Mesenchymal stem cell (in vitro differentiated cells and primary cell): ENCODE data around the gene SRGAP3.

Experiments used
- DNase-seq: peaks from one replicate; pipeline ENCODE4 v3.0.0-alpha.2; 2013
- H2AFZ ChIP-seq: one replicate; pipeline ENCODE4 v1.6.1; 2013; ENCODE audit warnings: low read depth, mild to moderate bottlenecking, control low read depth, inconsistent platforms, low read length, moderate library complexity
- H2AK5ac ChIP-seq: 2 replicates; pipeline ENCODE4 v1.6.1; 2013; ENCODE audit warnings: low read length, moderate library complexity, mild to moderate bottlenecking, inconsistent platforms; ENCODE audit not compliant: severe bottlenecking
- H2BK120ac ChIP-seq: one replicate; pipeline ENCODE4 v1.6.1; 2013; ENCODE audit warnings: low read depth, mild to moderate bottlenecking, inconsistent platforms, low read length, moderate library complexity
- H2BK12ac ChIP-seq, 2 experiments: one replicate each; pipeline ENCODE4 v1.6.1; 2013; ENCODE audit warnings: inconsistent platforms in 2 of 2, low read length in 2 of 2, mild to moderate bottlenecking in 2 of 2, moderate library complexity in 2 of 2, control low read depth in 1 of 2
- H2BK15ac ChIP-seq: one replicate; pipeline ENCODE4 v1.6.1; 2013; ENCODE audit warnings: mild to moderate bottlenecking, low read depth, inconsistent platforms; ENCODE audit not compliant: poor library complexity, severe bottlenecking
- H2BK5ac ChIP-seq: 2 replicates; pipeline ENCODE4 v1.6.1; 2013; ENCODE audit warnings: low read depth, mild to moderate bottlenecking, low read length, control low read depth, inconsistent platforms; ENCODE audit not compliant: poor library complexity, severe bottlenecking
- H3K14ac ChIP-seq, 2 experiments: one replicate each; pipeline ENCODE4 v1.6.1; 2013; ENCODE audit warnings: inconsistent platforms in 2 of 2, low read length in 2 of 2, control low read depth in 1 of 2, mild to moderate bottlenecking in 1 of 2, moderate library complexity in 1 of 2
- H3K18ac ChIP-seq, 2 experiments: one replicate each; pipeline ENCODE4 v1.6.1; 2013; ENCODE audit warnings: inconsistent platforms in 2 of 2, low read length in 2 of 2, control low read depth in 1 of 2, low read depth in 1 of 2, mild to moderate bottlenecking in 1 of 2
- H3K23ac ChIP-seq, 2 experiments: one replicate each; pipeline ENCODE4 v1.6.1; 2013; ENCODE audit warnings: inconsistent platforms in 2 of 2, low read length in 2 of 2, mild to moderate bottlenecking in 2 of 2, moderate library complexity in 2 of 2, control low read depth in 1 of 2
- H3K27ac ChIP-seq: 2 replicates; pipeline ENCODE4 v1.5.1; 2013; ENCODE audit warnings: mild to moderate bottlenecking, moderate library complexity, low read length, control low read depth, inconsistent platforms; ENCODE audit not compliant: poor library complexity, severe bottlenecking
- H3K27me3 ChIP-seq, 2 experiments: 2 replicates each; pipeline versions ENCODE4 v1.6.1 to v1.7.0; 2013; ENCODE audit warnings: low read length in 2 of 2, mild to moderate bottlenecking in 2 of 2, moderate library complexity in 2 of 2, control low read depth in 1 of 2, inconsistent platforms in 1 of 2; ENCODE audit not compliant: control insufficient read depth in 1 of 2, insufficient read depth in 1 of 2
- H3K36me3 ChIP-seq, 2 experiments: 2 replicates each; pipeline versions ENCODE4 v1.6.1 to v1.7.0; 2013; ENCODE audit warnings: low read length in 2 of 2, control low read depth in 1 of 2, inconsistent platforms in 1 of 2, low read depth in 1 of 2, mild to moderate bottlenecking in 1 of 2; ENCODE audit not compliant: insufficient read depth in 2 of 2, control insufficient read depth in 1 of 2
- H3K4ac ChIP-seq, 2 experiments: one replicate each; pipeline ENCODE4 v1.6.1; 2013; ENCODE audit warnings: inconsistent platforms in 2 of 2, low read length in 2 of 2, mild to moderate bottlenecking in 2 of 2, moderate library complexity in 2 of 2, control low read depth in 1 of 2, low read depth in 1 of 2
- H3K4me1 ChIP-seq: 2 replicates; pipeline ENCODE4 v1.6.1; 2013; ENCODE audit warnings: low read depth, low read length, control low read depth; ENCODE audit not compliant: control insufficient read depth, insufficient read depth
- H3K4me2 ChIP-seq: 2 replicates; pipeline ENCODE4 v1.6.1; 2013; ENCODE audit warnings: low read length, mild to moderate bottlenecking, inconsistent platforms; ENCODE audit not compliant: poor library complexity, severe bottlenecking
- H3K4me3 ChIP-seq, 2 experiments: 2 replicates each; pipeline versions ENCODE4 v1.5.1 to v1.7.0; 2013; ENCODE audit warnings: low read length in 2 of 2, mild to moderate bottlenecking in 2 of 2, control low read depth in 1 of 2, low read depth in 1 of 2; ENCODE audit not compliant: insufficient read depth in 1 of 2
- H3K79me1 ChIP-seq: replicated peaks from 2 replicates; pipeline ENCODE4 v1.6.1; 2013; ENCODE audit warnings: mild to moderate bottlenecking, control low read depth, low read length, inconsistent platforms; ENCODE audit not compliant: poor library complexity, severe bottlenecking
- H3K9ac ChIP-seq: 2 replicates; pipeline ENCODE4 v1.7.0; 2013; ENCODE audit warnings: mild to moderate bottlenecking, low read length, moderate library complexity
- H3K9me3 ChIP-seq: 2 replicates; pipeline ENCODE4 v1.7.0; 2013; ENCODE audit warnings: mild to moderate bottlenecking, low read length; ENCODE audit not compliant: control insufficient read depth
- H4K8ac ChIP-seq: one replicate; pipeline ENCODE4 v1.6.1; 2013; ENCODE audit warnings: inconsistent platforms, mild to moderate bottlenecking, low read length, moderate library complexity
- H4K91ac ChIP-seq: one replicate; pipeline ENCODE4 v1.6.1; 2013; ENCODE audit warnings: mild to moderate bottlenecking, low read length, inconsistent platforms
- WGBS: methylation state at CpG from one replicate; pipeline ENCODE4 v1.1.7; 2013; ENCODE audit warnings: mixed read lengths; 5-methylcytosine and 5-hydroxymethylcytosine counted together

Gene SRGAP3

GRCh38 chr3:9246189-9246588 lies 3.3 kb downstream of the SRGAP3 start:
- H3K27ac ChIP-seq: no peak overlapping the region
- no peak overlapping the region for H3K18ac ChIP-seq
- peaks cover 0 to 11% of the 10 kb centered on the region in 2 experiments for H3K27me3 ChIP-seq
- no peaks in the 10 kb centered on the region for H3K36me3 ChIP-seq
- H3K14ac ChIP-seq: no peak overlapping the region
- H3K4me1 ChIP-seq: peaks cover 7% of the 10 kb centered on the region
- H2BK5ac ChIP-seq: no peak overlapping the region
- no peak overlapping the region for H3K23ac ChIP-seq
- H3K79me1 ChIP-seq: no peaks in the 10 kb centered on the region
- no peak overlapping the region for H3K9ac ChIP-seq
- H3K9me3 ChIP-seq: no peaks in the 10 kb centered on the region
- no peak overlapping the region for H2BK120ac ChIP-seq
- no peak for DNase-seq
- H2AFZ ChIP-seq: no peak overlapping the region
- H3K4me3 ChIP-seq: no peak overlapping the region
- no peak overlapping the region for H4K8ac ChIP-seq
- no peak overlapping the region for H3K4me2 ChIP-seq
- H2BK15ac ChIP-seq: no peak overlapping the region
- no peak overlapping the region for H3K4ac ChIP-seq
- no peak overlapping the region for H4K91ac ChIP-seq
- H2AK5ac ChIP-seq: no peak overlapping the region
- 81% methylated on average over 4 of the region's 4 CpGs for WGBS
- no peak overlapping the region for H2BK12ac ChIP-seq

- no peak overlapping the region for H3K23ac ChIP-seq
These were observed 4.8 kb downstream of the SRGAP3 start for GRCh38 chr3:9244495-9245183.

GRCh38 chr3:9241956-9242355 lies 7.5 kb downstream of the SRGAP3 start:
- H3K27me3 ChIP-seq: peaks cover 0 to 15% of the 10 kb centered on the region in 2 experiments
- no peak overlapping the region for H2AK5ac ChIP-seq
- no peak overlapping the region for H3K4ac ChIP-seq
- 86% methylated on average over 3 of the region's 4 CpGs for WGBS
- H3K18ac ChIP-seq: no peak overlapping the region
- no peak overlapping the region for H3K14ac ChIP-seq
- no peaks in the 10 kb centered on the region for H3K36me3 ChIP-seq
- no peaks in the 10 kb centered on the region for H3K4me1 ChIP-seq
- no peak overlapping the region for H2AFZ ChIP-seq
- no peak overlapping the region for H4K91ac ChIP-seq
- no peak overlapping the region for H3K23ac ChIP-seq
- no peak overlapping the region for H2BK5ac ChIP-seq
- H4K8ac ChIP-seq: no peak overlapping the region
- H2BK15ac ChIP-seq: no peak overlapping the region
- no peak overlapping the region for H3K27ac ChIP-seq
- no peak overlapping the region for H2BK120ac ChIP-seq
- H2BK12ac ChIP-seq: no peak overlapping the region
- H3K4me2 ChIP-seq: no peak overlapping the region
- no peaks in the 10 kb centered on the region for H3K79me1 ChIP-seq
- no peak overlapping the region for H3K4me3 ChIP-seq
- no peak for DNase-seq
- H3K9ac ChIP-seq: no peak overlapping the region
- H3K9me3 ChIP-seq: no peaks in the 10 kb centered on the region

More at GRCh38 chr3:9244495-9245183, 4.8 kb downstream of the SRGAP3 start:
- Histone ChIP-seq H3K79me1 (no peaks in the 10 kb centered on the region), H3K4me3 (no peak overlapping the region), H2BK12ac (no peak overlapping the region), H2BK120ac (no peak overlapping the region), H2BK15ac (no peak overlapping the region), H3K18ac (no peak overlapping the region), H3K27ac (no peak overlapping the region), H2AFZ (no peak overlapping the region), H3K4ac (no peak overlapping the region), H2AK5ac (no peak overlapping the region), H3K9me3 (no peaks in the 10 kb centered on the region), H3K14ac (no peak overlapping the region), H3K9ac (no peak overlapping the region), H3K4me1 (peaks cover 5% of the 10 kb centered on the region), H4K91ac (no peak overlapping the region), H3K36me3 (no peaks in the 10 kb centered on the region), H4K8ac (no peak overlapping the region), H3K4me2 (no peak overlapping the region), H2BK5ac (no peak overlapping the region), H3K27me3 (peaks cover 0 to 17% of the 10 kb centered on the region in 2 experiments)
- no peak for DNase-seq
- WGBS: 92% methylated on average over 1 of the region's 1 CpG

DNA sequence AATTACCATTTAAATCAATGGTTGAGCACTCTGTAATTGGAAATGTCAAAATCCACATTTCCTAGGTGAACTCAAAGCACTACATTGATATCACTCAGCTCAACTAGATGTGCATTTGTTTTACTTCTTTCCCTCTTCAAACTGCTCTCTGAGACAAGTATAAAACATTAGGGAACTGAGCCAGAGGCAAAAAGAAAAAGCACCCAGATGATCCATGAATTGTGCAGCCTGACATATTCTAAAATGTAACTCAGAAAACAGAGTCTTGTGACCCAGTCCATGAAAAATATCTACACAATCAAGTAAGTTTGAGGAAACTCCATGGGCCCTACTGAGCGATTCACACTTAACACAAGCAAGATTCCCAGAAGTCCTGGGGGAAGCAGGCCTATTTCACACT lies 9.8 kb downstream of the SRGAP3 start:
- Histone ChIP-seq H2BK12ac (no peak overlapping the region), H3K14ac (no peak overlapping the region), H3K9ac (no peak overlapping the region), H3K27ac (no peak overlapping the region), H2BK5ac (no peak overlapping the region), H3K4me1 (no peaks in the 10 kb centered on the region), H2BK120ac (no peak overlapping the region), H3K9me3 (no peaks in the 10 kb centered on the region), H3K4me2 (no peak overlapping the region), H3K18ac (no peak overlapping the region), H3K36me3 (no peaks in the 10 kb centered on the region), H3K4me3 (no peak overlapping the region), H2AK5ac (no peak overlapping the region), H4K8ac (no peak overlapping the region), H3K27me3 (peaks cover 0 to 18% of the 10 kb centered on the region in 2 experiments), H2BK15ac (no peak overlapping the region), H3K23ac (no peak overlapping the region), H2AFZ (no peak overlapping the region), H4K91ac (no peak overlapping the region), H3K79me1 (no peaks in the 10 kb centered on the region), H3K4ac (no peak overlapping the region)
- WGBS: 81% methylated on average over 1 of the region's 1 CpG
- no peak for DNase-seq
